Pons (tissue), 1 donor: Measurements from ENCODE around the gene AFTPH.

Experiments
- DNase-seq: peaks from one replicate; pipeline ENCODE4 v3.0.0-alpha.2; 2016; ENCODE audit warnings: low spot score

Gene AFTPH

DNA sequence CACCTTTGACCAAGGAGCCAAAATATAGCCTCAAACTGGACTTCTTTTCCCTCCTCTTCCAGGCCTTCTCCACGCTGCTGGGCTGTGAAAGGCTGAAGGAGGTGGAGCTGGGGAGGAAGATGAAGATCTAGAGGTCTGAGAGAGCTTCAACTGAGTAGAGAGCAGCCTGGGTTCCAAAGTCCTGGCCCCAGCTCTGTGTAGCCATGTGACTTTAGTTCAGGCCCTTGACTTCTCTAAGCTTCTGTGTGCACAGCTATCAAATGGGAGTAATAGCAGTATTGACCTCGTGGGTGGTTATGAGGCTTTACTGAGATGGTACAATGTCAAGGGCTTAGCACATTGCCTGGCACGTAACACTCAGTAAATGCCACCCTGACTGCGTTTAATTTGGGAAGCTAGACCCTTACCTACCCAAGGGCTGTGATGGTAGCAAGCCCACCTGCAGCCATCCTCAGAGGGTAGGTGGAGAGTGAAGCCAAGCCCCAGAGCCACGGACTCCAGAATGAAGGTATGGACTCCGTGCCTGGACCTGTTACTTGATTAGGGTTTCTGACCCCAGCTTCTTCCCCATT, 91.2 kb downstream of the AFTPH start:
- DNase-seq = no peak

GRCh38 chr2:64615844-64616536, 91.9 kb downstream of the AFTPH start:
- DNase-seq = no peak

DNA sequence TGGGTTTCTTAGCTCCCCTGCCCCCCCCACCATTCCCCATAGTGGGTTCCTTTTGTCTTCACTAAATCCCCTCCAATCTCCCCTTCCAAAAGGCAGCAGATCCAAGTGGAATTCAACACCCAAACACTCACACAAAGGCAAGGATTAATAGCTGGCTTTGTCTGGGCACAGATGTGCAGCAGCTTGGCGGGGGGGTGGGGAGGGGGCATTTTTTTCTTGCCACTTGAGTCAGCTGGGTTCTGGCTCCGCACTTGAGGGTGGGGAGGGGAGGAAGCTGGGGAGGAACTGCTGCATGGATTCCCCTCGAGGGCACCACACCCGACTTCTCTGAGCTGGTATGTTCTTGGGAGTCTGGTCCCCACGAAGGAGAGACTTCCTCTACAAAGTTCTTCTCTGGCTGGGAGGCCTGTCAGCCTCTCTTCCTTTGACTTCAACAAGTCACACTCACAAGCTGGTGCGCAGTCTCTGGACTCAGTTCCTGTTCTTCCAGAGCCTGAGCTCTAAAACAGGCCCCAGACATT, 93.6 kb downstream of the AFTPH start:
- DNase-seq = peak; percentile 56

DNA sequence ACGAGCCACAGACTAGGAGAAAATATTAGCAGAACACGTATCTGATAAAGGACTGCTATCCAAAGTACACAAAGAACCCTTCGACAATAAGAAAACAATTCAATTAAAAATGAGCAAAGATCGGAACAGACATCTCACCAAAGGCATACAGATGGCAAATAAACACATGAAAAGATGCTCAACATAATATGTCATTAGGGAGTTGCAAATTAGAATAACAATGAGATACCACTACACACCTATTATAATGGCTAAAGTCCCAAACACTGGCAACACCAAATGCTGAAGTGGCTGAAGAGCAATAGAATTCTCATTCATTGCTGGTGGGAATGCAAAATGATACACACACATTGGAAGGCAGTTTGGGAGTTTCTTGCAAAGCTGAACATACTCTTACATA, 96.5 kb downstream of the AFTPH start:
- no peak for DNase-seq

DNA sequence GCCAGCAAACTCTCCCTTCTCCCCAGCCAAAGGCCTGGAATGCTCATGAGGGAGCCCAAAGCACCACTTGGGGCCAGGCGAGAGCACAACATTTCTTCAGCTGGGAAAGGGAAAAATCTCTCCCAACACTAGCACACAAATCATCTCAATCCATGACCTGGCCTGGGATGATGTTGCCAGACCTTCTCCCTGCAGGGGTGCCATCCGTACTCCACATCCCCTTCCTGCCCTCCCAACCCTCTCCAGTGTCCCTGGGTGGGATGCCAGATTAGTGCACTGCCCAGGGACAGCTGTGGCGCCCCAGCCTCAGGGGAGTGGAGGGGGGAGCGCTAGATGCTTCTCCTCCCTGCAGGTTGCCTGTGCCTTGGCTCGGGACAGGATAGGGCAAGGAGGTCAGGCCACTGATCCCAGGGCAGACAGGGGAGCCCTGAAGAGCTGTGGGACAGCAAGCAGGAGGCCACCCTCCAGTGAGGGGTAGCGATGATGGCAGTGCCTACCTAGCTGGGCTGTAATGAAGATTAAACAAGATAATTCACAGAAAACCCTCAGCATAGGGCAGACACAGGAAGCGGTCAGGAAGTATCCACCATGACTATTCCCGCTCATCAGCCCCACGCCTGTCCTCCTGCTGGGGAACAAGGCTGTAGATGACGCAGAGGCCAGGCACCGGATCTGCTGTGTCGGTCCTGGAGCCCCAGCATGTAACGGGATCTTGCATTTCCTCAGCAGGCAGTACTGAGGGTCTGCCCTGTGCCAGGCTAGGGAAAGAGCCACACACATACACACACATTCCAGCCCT, 98.5 kb downstream of the AFTPH start:
- DNase-seq = no peak

DNA sequence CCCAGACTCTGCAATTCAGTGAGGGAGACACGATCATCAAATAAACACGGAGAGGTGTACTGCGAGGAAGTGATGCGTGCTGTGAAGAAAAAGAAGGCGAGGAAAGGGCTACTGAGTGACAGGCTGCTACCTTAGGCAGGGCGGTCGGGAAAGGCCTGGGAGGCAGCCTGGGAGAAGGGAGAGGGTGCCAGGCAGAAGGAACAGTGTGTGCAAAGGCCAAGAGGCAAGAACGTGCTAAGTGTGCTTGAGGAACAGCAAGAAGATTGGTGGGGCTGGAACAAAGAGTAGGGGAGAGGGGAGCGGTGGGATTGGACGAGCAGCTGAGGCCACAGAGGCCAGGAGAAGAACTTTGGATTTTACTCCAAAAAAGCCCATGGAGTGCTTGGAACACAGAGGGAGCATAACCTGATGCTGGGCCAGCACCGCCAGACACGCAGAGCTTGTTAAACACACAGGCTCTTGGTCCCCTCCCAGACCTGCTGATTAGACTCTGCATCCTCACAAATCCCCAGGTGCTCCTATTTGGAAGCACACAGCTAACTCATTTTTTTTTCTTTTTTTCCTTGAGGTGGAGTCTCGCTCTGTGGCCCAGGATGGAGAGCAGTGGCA, 99.2 kb downstream of the AFTPH start:
- DNase-seq = no peak

DNA sequence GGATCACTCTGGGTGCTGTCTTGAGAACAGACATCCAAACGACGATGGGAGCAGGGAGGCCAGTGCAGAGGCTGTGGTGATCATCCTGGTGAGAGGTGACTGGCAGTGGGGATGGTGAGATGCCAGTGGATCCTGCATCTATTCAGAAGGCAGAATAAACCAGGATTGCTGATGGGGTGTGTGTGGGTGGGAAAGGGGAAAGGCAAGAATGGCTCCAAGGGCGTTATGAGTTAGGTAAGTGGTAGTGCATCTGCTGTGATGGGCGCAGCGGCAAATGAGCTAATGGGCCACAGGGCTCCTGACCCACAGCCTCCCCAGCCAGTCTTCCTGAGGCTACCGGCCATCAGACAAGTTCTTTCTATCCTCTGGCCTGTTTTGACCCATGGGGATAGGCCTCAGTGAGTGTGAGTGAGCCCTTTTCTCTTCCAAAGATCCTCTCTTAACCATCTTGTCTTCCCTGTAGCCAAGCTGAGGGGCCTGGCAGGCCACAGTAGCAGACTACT, 100.0 kb downstream of the AFTPH start:
- DNase-seq = no peak

DNA sequence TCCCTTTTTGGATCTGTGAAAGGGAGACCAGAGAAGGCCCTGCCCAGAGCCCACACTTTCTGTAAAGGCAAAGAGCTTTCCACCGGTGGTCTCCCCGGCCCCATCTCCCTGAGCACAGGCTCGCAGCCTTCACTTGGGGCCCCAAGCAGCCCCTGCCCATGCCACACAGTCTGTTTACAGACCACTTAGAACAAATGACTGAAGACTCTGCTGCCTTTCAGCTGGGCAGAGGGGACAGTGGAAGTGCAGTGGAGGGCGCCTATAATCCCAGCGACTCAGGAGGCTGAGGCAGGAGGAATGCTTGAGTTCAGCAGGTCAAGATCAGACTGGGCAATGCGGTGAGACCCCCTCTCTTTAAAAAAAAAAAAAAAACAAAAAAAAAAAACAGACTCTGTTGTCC, 100.7 kb downstream of the AFTPH start:
- DNase-seq = no peak

DNA sequence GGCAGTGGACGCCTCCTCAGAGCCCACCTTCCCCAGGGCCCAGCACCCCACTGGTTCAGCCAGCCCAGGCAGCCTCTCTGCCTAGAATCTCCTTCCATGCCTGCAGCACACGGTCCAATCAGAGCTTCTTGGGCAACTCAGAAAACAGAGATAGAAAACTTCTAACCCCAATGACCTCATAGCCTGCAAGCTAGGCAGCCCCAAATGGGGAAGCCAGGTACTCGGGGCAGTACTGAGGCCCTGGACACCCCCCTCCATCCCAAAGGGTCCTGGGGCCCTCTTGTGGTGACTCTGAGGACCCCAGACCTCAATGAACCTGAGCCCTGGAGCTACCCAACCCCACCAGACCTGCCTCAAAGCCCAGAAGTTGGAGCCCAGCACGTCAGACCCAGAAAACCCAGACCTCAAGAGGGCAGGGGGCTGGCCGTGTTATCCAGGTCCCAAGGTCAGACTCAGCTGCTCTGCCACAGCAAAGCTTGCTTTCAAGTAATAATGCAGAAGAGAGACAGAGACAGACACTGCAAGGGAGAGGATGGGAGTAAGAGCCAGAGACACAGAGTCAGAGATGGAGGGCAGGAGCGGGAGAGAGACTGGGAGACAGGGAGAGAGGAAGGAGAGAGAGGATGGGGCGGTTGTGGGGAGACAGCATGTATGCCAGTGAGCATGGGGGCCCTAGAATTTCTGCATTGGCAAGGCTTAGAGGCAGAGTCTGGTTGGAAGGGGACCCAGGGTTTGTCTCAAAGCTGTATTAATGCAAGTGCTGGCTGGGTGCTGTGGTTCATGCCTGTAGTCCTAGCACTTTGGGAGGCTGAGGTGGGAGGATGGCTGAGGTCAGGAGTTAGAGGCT, 101.4 kb downstream of the AFTPH start:
- no peak for DNase-seq

- DNase-seq = no peak
Observed at GRCh38 chr2:64626146-64626809, 102.2 kb downstream of the AFTPH start.

- DNase-seq = peak; percentile 82
Observed at GRCh38 chr2:64626963-64627760, 103.0 kb downstream of the AFTPH start.

GRCh38 chr2:64627860-64628841, 104.0 kb downstream of the AFTPH start:
- no peak for DNase-seq

DNA sequence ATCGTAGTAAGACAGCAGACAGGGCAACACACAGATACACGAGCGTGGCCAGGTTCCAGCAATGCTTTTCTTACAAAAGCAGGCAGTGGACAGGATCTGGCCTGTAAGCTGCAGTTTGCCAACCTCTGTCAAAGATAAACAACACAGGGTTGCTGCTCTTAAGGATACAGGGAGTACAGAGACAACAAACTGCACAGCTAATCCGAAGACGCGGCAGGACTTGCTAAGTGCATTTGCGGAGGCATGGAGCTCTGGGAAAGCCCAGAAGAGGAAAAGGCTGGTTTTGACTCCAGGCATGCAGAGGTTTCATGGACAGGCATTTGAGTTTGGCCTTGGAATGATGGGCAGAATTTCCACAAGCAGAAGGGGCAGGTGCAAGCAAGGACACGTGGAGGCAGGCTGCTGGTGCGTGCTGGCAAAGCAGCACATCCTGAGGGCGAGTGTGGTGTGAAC, 105.2 kb downstream of the AFTPH start:
- no peak for DNase-seq

GRCh38 chr2:64629875-64630274, 105.7 kb downstream of the AFTPH start:
- DNase-seq = no peak

DNA sequence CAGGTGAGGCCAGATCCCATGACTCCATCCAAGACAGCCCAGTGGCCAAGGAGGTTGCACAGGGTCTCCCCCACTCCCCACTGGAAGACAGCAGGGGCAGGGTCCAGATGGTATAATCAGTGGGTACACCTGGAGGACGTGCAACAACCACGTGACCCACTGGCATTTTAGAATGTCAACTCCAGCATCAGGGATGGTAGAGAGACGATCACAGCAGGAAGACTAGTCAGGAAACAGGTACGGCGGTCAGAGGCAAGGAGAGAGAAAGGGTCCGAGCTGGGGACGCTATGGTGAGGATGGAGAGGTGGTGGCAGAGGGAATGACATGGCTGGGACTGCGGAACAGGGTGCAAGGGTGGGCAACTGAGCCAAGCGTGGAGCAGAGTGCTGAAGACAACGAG, 106.6 kb downstream of the AFTPH start:
- no peak for DNase-seq

- DNase-seq = no peak
Observed at GRCh38 chr2:64631771-64632170, 107.6 kb downstream of the AFTPH start.

DNA sequence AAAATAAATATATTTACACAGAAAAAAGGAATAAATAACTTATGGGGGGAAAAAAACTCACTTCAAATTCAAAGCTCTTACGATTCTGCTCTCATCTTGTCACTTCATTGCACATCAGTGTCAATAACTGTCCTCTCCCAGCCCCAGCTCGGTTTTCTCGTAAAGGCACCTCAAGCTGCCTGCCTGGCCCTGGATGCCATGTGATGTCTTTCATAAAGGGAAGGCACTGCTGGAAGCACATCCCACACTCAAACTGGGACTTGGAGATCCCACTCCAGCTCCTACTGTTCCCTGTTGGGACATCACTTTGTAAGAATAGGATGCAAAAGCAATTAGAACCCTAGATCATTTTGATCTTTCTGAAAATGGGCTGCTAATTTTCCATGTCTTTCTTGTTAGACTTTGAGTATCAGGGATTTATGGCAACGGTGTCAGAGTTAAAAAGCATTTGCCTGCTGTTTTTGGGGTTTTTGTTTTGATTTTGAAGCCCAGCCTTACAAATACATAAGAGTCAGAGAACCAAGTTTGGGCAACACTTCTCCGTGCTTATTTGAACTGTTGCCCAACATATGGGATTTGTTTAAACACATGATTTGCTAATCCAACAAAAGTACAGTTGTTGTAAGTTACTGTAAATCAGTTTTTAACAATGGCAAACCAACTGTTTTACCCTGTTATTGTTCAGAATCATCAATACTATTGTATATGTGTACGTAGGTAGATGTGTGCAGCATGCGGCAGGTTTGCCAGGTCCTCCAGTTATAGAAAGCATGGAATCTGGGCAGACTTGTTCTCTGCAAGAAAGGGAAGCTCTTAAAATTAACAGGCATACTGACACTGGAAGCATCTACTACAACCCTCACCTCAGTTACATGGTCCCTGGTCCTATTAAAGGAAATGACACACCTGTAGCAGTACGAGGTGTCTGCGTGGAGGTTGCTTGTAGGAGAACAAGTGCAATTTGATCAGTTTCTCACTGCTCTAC, 109.0 kb downstream of the AFTPH start:
- no peak for DNase-seq
